Mammary epithelial cell (primary cell): Measurements from ENCODE around the gene RFX6.

Experiments used
- EZH2 ChIP-seq: IDR thresholded peaks from 2 replicates; pipeline ENCODE4 v1.6.1; 2012; ENCODE audit warnings: low read length, inconsistent platforms, borderline replicate concordance
- TF ChIP-seq, protein P1 (sequence below), 2 donors: IDR thresholded peaks in 1 of 2; conservative IDR thresholded peaks in 1 of 2; 2 replicates each; pipeline ENCODE4 v1.5.1; 2011 to 2012; ENCODE audit warnings: inconsistent platforms in 2 of 2, low read length in 2 of 2, mild to moderate bottlenecking in 2 of 2, control low read depth in 1 of 2, low read depth in 1 of 2; ENCODE audit not compliant: insufficient read depth in 1 of 2; ENCODE audit errors: extremely low read depth in 1 of 2

- no peak for TF ChIP-seq EZH2
- TF ChIP-seq, protein P1, sequence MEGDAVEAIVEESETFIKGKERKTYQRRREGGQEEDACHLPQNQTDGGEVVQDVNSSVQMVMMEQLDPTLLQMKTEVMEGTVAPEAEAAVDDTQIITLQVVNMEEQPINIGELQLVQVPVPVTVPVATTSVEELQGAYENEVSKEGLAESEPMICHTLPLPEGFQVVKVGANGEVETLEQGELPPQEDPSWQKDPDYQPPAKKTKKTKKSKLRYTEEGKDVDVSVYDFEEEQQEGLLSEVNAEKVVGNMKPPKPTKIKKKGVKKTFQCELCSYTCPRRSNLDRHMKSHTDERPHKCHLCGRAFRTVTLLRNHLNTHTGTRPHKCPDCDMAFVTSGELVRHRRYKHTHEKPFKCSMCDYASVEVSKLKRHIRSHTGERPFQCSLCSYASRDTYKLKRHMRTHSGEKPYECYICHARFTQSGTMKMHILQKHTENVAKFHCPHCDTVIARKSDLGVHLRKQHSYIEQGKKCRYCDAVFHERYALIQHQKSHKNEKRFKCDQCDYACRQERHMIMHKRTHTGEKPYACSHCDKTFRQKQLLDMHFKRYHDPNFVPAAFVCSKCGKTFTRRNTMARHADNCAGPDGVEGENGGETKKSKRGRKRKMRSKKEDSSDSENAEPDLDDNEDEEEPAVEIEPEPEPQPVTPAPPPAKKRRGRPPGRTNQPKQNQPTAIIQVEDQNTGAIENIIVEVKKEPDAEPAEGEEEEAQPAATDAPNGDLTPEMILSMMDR (conservative IDR thresholded peaks at IDR 0.05 in 1 of 2, IDR thresholded peaks at IDR 0.05 in 1 of 2; ENCODE audit: extremely low read depth in 1 of 2, insufficient read depth in 1 of 2, low read depth in 1 of 2, low read length in 2 of 2): no peak
These were observed 86.9 kb downstream of the RFX6 start for GRCh38 chr6:116963972-116964371.
